ENCODE measurements around the gene PITX1.
"Not testable (repeated sequence)": the region's sequence is repeated elsewhere in the genome, so short reads cannot be mapped to it uniquely, and the experiment has no call there.

PITX1 gene

DNA sequence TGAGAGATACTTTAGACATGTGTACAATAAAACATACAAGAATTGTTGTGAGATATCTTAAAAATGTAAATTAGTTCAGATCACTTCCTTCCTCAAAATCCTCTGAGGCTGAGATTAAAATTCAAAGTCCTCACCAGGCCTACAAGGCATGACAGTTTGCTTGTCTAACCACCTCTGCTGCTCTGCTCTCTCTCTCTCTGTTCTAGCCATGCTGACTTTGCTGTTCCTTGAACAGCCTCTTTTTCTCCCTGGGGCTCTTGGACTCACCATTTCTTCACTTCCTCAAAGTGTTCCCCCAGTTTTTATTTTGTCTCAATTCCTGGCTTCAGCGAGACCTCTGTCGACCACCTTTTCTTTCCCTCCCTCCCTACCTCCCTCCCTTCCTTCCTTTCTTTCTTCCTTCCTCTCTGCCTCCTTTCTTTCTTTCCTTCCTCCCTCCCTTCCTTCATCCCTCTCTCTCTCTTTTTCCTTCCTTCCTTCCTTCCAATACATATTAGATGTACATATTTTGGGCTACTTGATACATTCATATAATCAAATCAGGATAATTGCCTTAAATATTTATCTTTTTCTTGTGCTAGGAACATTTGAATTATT, 39.4 kb downstream of the PITX1 start:
- in situ Hi-C loops (cut with MboI; ENCODE audit: low sequenced_read_pairs), result no loop called here
- no peaks in the 10 kb centered on the region for H3K36me3 ChIP-seq (replicated peaks)
- no peaks in the 10 kb centered on the region for H3K4me1 ChIP-seq
- H3K4me3 ChIP-seq, result no peak overlapping the region
- 0 out of 2 replicates have a peak, but pooled peaks cover 3% of the 10 kb centered on the region for H3K27me3 ChIP-seq (ENCODE audit: low read depth)
- no peak for DNase-seq (ENCODE audit: low spot score in 2 of 2)
- no peaks in the 10 kb centered on the region for H3K9me3 ChIP-seq

- Histone ChIP-seq H3K27me3 (ENCODE audit: low read depth) (0 out of 2 replicates have a peak, but pooled peaks cover 3% of the 10 kb centered on the region), H3K4me1 (no peaks in the 10 kb centered on the region), H3K36me3 (replicated peaks) (no peaks in the 10 kb centered on the region), H3K4me3 (no peak overlapping the region), H3K9me3 (no peaks in the 10 kb centered on the region)
- no peak for DNase-seq (ENCODE audit: low spot score in 2 of 2)
- in situ Hi-C loops (cut with MboI; ENCODE audit: low sequenced_read_pairs), result no loop called here
Observed at GRCh38 chr5:134993161-134993560, 40.9 kb downstream of the PITX1 start.

DNA sequence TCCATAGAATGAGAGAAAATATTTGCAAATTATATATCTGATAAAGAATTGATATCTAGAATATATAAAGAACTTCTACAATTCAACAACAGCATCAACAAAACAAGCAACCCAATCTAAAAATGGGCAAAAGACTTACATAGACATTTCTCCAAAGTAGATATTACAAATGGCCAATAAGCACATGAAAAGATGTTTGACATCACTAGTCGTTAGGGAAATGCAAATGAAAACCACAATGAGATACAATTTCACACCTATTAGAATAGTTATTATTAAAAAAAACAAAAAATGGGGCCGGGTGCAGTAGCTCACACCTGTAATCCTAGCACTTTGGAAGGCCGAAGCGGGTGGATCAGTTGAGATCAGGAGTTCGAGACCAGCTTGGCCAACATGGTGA, 41.9 kb downstream of the PITX1 start:
- in situ Hi-C loops (cut with MboI; ENCODE audit: low sequenced_read_pairs), result no loop called here

DNA sequence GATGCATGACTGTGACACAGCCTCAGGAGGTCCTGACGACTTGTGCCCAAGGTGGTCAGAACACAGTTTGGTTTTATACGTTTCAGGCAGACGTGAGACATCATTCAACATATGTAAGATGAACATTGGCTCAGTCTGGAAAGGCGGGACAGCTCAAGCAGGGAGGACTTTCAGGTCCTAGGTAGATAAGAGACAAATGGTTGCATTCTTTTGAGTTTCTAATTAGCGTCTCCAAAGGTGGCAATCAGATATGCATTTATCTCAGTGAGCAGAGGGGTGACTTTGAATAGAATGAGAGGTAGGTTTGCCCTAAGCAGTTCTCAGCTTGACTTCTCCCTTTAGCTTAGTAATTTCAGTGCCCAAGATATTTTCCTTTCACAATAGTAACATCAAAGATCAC, 43.8 kb downstream of the PITX1 start:
- H3K36me3 ChIP-seq (replicated peaks); H3K9me3 ChIP-seq; in situ Hi-C loops (cut with MboI; ENCODE audit: low sequenced_read_pairs); H3K27me3 ChIP-seq (ENCODE audit: low read depth); H3K4me3 ChIP-seq; DNase-seq (ENCODE audit: low spot score in 2 of 2); H3K4me1 ChIP-seq: not testable (repeated sequence)

More for the DNA sequence above, 41.9 kb downstream of the PITX1 start:
- no peak for DNase-seq (ENCODE audit: low spot score in 2 of 2)
- Histone ChIP-seq H3K4me1 (no peaks in the 10 kb centered on the region), H3K4me3 (no peak overlapping the region), H3K36me3 (replicated peaks) (no peaks in the 10 kb centered on the region), H3K27me3 (ENCODE audit: low read depth) (0 out of 2 replicates have a peak, but pooled peaks cover 3% of the 10 kb centered on the region), H3K9me3 (no peaks in the 10 kb centered on the region)

DNA sequence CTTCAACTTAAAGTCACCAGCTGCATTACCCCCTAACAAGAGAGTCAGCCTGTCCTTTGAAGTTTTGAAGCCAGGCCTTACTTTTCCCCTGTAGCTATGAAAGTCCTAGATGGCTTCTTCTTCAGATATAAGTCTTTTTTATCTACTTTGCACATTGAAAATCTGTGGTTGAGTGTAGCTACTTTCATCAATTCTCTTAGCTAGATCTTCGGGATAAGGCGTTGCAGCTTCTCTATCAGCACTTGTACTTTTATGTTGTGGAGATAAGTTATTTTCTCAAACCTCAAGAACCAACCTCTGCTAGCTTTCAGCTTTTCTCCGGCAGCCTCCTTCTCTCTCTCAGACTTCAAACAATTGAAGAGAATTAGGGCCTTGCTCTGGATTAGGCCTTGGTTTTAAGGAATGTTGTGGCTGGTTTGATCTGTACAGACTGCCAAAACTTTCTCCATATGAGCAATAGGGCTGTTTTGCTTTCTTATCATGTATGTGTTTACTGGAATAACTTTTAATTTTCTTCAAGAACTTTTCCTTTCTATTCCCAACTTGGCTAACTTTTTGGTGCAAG, 44.7 kb downstream of the PITX1 start:
- Histone ChIP-seq H3K4me3 (no peak overlapping the region), H3K27me3 (ENCODE audit: low read depth) (0 out of 2 replicates have a peak, but pooled peaks cover 1% of the 10 kb centered on the region), H3K9me3 (no peaks in the 10 kb centered on the region), H3K4me1 (no peaks in the 10 kb centered on the region), H3K36me3 (replicated peaks) (no peaks in the 10 kb centered on the region)
- in situ Hi-C loops (cut with MboI; ENCODE audit: low sequenced_read_pairs), result no loop called here
- DNase-seq (ENCODE audit: low spot score in 2 of 2), result no peak

- Histone ChIP-seq H3K36me3 (replicated peaks) (no peaks in the 10 kb centered on the region), H3K9me3 (no peaks in the 10 kb centered on the region; the same call in none of the 2 replicates), H3K4me3 (no peak overlapping the region), H3K4me1 (no peaks in the 10 kb centered on the region), H3K27me3 (ENCODE audit: low read depth) (no peaks in the 10 kb centered on the region)
- in situ Hi-C loops (cut with MboI; ENCODE audit: low sequenced_read_pairs), result no loop called here
- DNase-seq (ENCODE audit: low spot score in 2 of 2), result no peak
Observed at GRCh38 chr5:134982230-134982629, 51.8 kb downstream of the PITX1 start.

DNA sequence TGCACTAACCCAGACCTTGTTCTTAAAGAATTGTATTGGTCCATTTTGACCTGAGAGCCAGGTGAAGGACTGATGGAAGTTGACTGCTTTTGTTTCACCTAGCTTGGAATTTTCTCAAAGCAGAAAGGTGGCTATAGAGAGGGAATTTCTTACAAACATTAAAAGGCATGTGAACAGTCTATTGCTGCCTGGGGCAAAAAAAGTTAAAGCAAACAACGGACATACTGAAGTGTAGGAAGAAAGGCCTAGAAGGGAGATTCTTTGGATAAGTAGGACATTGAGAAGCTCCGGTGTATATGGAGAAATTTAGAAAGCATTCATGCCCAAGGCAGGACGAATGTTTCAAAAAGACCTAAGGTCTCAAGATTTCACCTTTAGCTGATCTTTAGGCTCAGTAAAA, 54.6 kb downstream of the PITX1 start:
- no peaks in the 10 kb centered on the region for H3K36me3 ChIP-seq (replicated peaks)
- H3K4me3 ChIP-seq, result no peak overlapping the region
- no peaks in the 10 kb centered on the region for H3K27me3 ChIP-seq (ENCODE audit: low read depth)
- H3K9me3 ChIP-seq, result no peaks in the 10 kb centered on the region; the same call in none of the 2 replicates
- H3K4me1 ChIP-seq, result peaks cover 8% of the 10 kb centered on the region; the same call in 1 of the 2 replicates
- DNase-seq (ENCODE audit: low spot score in 2 of 2), result no peak
- in situ Hi-C loops (cut with MboI; ENCODE audit: low sequenced_read_pairs), result no loop called here

Data from HAP-1 (cell line).